ENCODE data around the gene B9D2.
"Not testable (repeated sequence)": the region's sequence is repeated elsewhere in the genome, so short reads cannot be mapped to it uniquely, and the experiment has no call there.

Gene B9D2, protein sequence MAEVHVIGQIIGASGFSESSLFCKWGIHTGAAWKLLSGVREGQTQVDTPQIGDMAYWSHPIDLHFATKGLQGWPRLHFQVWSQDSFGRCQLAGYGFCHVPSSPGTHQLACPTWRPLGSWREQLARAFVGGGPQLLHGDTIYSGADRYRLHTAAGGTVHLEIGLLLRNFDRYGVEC

DNA sequence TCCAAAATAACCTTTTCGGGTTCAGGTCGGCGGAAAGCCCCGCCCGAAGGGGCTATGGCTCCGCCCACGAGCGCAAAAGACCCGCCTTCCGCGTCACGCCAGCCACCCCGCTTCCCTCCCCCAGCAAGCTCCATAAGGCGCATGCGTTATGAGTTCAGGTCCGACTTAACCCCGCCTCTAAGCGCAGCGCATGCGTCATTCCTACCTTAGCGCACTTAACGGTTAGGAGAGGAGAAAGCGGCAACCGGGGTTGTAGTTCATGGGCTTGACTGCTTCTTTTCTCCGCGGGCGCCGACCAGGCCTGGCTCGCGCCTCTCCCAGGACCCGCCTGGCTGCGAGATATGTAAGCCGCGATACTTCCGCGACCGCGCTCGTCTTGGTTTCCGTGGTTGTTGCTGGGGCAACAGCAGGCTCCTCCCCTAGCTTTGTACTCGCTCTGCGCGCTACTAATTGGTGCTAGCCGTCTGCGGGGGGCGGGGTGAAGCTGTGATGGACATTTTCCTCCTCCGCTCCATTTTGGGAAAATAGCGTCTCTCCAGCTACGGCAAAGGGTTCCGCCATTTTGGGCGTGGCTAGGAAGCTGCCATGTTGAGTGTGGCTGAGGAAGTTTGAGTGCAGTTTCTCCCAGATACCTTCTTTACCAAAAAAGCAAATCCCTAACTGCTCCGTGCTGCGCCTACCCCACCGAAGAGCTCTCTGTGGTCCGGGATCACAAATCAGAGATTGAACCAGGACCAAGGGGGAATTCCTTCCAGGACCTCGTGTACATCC is at the start of gene B9D2:
Gene B9D2, minus strand, starts transcription at position 397 of the 771 bp plus-strand sequence. CDS start 630 bp downstream, outside the sequence.
- peak; percentile 99 for DNase-seq

DNA sequence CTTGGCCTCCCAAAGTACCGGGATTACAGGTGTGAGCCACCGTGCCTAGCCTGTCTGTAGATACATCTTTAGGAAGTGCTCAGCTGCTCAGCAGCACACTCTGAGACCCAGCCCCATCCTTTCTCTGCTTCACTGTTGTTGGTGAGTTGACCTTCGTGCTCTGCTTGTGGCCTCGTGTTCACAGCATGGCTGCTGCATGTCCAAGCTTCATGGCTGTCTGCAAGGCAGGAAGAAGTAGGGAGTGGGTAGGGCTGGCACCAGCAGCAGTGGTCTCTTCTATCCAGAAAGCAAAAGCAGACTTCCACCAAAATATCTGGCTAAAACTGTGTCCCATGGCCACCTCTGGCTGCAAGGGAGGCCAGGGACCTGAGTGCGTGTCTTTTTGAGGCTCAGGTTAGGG is 49.0 kb upstream of the B9D2 start:
- DNase-seq, result no peak

DNA sequence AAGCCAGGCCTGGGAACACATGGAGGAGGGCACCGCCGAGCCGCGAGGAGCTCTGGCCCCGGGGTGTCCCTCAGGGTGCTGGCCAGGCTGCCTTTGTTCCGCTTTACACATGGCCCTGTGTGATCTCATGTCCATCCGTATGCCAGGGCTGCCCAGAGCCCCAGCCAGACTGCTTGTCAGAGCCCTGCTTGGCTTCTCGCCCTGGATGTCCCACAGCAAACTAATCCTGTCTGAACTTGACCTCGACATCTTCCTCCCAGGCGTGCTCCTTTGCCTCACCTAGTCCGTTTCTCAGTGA is 48.0 kb upstream of the B9D2 start:
- DNase-seq, result no peak

DNA sequence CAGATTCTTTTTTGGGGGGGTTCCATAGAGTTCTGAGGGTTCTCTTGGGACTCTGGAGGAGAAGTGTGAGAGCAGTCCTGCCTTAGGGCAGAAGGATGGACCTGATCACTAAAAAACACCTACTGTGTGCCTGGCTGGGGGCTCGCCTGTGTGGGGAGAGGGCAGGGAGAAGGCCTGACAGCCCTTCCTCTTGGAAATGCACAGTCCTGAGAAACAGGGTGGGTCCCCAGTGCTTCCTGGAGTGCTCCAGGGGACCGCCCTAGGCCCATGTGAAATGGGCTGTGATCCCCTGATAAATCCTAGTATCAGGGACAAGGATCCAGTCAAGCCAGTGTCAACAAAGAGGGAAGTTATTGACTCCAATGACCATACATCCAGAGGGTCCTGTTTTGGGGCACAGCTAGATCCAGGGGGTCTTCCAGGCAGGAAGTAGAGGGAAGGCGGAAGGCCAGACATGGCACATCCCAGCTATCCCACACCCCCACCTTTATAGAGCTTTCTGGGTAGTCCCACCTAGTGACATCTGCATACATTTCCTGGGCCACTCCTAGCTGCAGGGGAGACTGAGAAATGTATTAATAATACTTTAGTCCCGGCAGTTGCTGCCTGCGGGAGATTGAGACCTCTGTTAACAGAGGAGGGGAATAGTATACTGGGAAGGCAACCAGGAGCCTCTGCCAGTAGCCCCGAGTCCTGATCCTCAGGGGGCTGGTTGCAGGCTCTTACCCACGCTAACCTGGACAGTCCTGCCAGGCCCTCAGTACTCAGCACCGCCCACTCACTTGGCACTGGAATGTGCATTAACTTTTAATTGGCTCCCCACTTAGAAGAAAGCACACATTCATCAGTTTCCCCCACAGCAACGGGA is 47.4 kb upstream of the B9D2 start:
- DNase-seq, result no peak

DNA sequence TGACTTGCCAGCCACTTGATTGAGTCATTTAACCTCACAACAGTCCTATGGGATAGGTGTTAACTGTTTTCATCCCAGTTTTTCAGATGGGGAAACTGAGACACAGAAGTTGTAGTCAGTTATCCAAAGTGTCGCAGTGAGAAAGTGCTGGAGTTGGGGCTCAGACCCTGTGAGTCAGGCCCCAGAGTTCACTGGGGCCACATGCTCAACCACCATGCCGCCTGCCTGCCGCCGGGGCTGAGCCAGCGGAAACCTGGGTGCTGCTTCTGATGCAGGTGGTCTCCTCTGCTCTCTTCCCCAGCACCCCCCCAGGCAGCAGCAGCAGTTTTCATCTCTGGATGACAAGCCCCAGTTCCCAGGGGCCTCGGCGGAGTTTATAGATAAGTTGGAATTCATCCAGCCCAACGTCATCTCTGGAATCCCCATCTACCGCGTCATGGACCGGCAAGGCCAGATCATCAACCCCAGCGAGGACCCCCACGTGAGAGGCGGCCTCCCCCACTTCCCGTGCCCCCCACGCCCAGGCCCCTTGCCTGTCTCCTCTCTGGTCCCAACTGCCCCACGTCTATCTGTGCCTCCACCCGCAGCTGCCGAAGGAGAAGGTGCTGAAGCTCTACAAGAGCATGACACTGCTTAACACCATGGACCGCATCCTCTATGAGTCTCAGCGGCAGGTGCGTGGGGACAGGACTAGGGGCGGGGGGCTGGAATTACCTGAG is 46.5 kb upstream of the B9D2 start:
- no peak for DNase-seq

DNA sequence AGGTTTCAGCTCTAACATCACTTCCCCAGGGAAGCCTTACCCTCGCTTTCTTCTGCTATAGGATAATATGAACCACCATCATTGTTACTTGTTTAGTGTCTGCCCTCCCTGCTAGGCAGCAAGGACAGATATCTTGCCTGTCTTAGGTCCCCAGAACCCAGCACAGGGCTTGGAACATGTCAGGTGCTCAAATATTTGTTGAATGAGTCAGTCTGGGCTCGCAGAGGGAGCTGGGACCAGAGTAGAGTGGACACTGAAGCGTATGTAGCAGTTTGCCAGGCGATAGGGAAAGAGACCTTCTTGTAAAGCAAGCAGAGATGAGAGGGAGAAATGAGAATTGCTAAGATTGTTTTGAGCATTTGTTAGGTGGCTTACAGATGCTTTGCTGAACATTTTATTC is 45.3 kb upstream of the B9D2 start:
- no peak for DNase-seq

DNA sequence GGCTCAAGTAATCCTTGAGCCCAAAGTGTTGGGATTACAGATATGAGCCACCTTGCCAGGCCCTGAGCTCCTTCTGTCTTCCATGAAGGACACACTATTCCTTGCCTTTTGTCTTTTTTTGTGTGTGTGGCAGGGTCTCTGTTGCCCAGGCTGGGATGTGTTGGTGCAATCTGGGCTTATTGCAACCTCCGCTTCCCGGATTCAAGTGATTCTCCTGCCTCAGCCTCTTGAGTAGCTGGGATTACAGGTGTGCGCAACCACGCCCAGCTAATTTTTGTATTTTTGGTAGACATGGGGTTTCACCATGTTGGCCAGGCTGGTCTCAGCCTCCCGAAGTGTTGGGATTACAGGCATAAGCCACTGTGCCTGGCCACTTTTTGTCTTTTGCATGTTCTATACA is 44.9 kb upstream of the B9D2 start:
- not testable (repeated sequence) for DNase-seq

DNA sequence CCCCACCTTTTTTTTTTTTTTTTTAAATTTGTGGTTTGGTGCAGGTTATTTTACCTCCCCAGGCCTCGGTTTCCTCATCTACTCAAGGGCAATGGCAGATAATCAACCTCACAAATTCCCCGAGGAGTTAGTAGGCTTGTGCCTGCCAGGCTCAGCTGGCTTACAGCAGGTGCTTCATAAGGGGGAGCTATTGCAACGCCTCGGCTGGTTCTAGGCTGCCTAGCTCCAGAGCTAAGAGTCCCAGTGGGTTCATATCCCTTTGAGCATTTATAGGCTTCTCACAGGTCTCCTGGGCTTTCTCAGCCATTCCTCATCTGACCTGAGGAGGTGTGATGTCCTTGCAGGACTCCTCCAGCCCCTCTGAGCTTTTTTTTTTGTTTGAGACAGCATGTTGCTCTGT is 44.3 kb upstream of the B9D2 start:
- DNase-seq, result no peak

DNA sequence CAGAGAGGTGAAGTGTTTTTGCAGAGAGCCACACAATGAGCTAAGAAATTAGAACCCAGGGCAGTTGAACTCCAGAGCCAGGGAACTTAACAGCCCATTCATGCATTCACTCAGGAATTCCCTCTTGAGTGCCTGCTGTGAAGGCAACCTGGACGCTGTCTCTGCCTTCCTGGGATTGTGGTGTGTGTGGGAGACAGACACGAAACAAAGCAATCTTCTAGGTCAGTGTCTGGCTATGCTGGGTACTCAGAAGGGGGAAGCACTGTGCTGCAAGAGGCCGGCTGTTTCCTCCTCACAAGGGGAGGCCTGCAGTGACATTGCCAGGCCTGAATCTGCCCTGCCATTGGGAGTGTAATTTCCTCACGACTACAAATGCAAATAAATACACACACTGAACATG is 43.3 kb upstream of the B9D2 start:
- DNase-seq, result no peak

DNA sequence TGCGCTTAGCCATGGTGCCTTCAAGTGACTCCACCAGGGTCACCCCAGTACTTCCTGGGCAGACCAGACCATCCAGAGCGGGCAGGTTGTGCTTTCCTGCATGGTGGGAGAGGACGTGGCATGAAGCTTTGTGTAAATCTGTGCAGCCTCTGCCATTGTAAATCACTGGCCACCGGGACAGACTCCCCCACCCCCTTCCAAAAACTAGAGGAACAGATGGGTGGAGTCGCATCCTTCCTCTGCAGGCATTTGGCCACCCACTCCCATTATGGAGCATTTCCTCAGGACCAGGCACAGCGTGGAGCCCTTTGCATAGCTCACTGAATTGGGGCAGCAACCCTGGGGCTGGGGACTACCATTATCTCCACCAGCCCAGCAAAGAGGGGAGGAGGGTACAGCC is 41.8 kb upstream of the B9D2 start:
- no peak for DNase-seq

DNA sequence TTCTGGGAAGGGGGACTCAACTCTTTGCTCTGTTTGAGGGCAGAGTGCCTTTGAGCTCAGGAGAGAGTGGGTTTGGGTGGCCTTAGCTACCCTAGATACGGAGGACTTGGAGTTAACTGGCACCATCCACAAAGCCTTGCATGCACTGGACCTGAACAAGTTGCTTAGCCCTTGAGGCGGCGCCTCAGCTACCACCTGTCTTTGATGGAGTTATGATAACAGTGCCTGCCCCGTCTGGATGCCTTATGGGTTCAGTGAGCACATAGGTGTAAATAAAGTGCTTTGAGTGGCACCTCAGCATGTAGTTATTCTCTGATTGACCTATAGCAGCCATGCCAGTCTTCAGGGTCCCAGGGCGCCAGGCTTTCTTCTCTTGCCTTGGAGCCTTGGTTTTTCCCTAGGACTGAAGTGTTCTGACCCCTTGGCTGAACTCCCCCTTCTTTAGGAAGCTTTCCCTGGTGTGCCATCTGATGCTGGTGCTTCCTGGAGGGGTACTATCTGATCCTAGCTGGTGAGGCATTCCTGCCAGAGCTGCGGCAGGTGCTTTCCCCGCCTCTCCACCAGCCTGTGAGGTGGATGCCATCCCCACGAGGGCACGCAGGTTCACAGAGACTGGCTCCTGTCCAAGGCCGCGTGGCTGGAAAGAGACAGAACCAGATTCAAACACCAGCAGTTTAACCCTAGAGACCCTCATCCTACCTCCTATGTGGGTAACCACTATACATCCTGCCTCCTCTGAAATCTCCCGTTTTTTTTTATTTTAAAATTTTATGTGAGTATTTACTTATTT is 39.4 kb upstream of the B9D2 start:
- DNase-seq, result no peak

DNA sequence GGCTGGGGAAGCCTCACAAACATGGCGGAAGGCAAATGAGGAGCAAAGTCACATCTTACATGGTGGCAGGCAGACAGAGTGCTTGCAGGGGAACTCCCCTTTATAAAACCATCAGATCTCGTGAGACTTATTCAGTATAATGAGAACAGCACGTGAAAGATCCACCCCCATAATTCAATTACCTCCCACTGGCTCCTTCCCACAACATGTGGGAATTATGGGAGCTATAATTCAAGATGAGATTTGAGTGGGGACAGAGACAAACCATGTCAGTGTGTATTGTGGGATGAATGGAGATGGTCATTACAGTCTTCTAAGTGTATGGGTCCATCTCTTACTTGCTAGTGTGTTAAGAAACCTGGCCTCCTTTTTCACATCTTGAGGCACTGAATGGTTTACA is 38.1 kb upstream of the B9D2 start:
- no peak for DNase-seq

DNA sequence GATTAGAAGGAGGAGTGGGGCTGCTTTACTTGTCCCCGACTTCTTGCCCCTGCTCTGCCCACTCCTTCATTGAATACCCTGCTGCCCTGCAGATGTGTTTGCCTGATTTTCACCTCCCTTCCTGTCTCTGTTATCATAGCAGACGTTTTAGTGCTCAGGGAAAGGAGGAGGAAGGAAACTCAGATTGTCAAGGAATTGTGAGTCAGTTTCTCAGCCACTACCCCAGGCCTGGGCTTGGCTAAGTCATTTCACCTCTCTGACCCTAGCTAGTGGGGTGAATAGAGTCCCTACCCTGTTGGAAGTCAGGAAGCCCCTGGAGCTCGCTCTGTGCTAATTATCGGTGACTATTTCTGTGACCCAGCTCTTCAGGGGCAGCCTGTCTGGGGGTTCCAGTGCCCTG is 37.5 kb upstream of the B9D2 start:
- DNase-seq, result no peak

DNA sequence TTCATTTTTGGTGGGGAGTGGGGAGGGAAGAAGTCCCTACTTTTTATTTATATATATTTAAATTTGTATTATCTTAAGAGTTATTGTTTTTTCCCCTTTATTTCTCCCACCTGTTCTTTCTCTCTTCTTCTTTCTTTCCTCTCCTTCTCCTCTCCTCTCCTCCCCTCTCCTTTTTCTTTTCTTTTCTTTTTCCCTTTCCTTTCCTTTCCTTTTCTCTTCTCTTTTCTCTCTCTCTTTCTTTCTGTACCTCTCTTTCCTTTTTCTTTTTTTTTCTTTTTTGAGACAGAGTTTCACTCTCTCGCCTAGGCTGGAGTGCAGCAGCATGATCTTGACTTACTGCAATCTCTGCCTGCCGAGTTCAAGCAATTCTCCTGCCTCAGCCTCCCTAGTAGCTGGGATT is 35.6 kb upstream of the B9D2 start:
- DNase-seq, result no peak

DNA sequence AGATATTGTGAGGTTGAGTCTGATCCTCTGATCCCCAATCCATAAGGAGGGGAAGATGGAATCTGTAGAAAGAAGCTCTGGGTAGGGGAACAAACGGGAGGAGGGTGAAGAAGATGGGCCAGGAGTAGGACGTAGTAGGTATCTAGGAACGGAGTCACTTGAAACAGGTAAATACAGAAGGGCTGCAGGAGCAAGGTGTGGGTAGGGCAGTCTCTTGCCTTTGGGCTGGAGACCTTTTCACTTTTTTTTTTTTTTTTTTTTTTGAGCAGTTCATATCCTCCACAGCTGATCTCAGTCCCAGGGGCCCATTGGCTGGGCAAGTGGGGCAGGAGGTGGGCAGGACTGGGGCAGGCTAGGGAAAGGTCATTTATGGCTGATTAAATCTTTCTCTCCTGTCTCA is 35.1 kb upstream of the B9D2 start:
- DNase-seq, result no peak

DNA sequence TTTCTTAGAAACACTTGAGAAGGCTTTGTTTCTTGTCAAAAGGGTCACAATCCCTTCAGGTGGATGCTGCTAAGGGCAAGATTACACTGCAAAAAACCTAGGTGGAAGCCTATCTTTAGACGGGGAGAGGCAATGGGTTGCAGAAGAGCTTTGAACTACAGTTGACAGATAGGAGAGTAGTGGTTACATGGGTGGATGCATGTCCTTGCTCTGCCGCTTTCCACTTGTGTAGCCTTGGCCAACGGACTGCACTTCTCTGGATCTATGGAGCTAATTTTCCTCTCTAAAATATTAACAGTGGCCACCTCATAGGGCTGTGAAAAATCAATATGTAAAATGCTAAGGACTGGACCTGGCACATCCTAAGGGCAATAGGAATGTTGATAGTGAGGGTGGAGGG is 34.6 kb upstream of the B9D2 start:
- DNase-seq, result no peak

DNA sequence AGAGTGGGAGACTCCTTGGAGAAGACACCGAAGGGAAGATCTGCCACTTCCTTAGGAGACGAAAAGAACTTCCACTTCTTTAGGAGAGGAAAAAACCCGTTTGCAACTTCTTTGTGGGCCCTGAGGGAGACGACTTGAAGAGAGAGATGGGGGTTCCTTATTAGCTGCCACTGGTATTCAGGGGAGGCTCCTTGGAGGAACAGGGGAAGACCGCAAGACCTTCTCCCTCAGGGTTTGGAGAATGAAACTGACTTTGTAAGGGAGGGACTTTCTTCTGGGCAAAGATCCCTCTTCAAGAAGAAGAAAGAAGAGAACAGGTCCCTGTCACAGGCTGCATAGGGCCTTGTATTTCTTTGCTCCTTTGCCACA is 34.1 kb upstream of the B9D2 start:
- DNase-seq, result no peak

DNA sequence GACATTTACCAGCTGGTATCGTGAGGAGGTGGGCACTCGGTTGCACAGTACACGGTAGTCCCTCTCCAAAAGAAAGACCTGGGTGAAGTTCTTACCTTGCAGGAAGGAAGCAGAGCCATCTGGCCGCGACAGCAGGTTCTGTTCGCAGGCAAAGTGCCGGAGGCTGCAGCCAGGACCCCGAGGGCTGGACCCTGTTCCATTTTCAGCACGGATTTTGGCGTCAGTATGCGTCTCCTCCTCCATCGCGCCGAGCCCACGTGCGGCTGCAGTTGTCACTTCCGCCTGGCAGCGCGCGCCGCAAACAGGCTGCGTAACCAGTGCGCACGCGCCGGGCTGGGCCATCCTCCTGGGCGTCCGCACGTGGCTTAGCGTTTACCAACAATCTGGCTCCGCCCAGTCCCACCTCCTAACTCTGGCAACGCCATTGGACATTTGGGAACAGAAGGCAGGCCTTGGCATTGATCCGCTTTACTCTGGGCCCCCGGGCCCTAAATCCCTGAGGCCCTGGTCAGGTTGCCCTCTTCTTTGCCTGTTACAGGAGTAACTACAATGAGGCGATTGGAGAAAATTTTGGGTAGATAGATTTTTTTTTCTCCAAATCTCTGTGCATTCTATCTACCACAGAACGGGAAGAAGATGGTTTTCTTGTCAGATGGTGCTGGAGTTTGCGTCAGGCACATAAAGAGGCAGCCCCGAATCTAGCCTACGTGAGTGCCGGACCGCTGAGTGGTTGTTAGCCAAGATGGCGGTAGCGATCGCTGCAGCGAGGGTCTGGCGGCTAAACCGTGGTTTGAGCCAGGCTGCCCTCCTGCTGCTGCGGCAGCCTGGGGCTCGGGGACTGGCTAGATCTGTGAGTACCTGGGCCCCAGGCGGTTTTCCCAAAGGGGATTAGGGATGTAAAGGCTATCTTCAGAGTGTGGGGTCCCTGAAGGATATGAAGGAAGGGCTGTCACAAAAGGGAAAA is 33.4 kb upstream of the B9D2 start, which contains the start of the genes BCKDHA and EXOSC5:
Gene BCKDHA, plus strand, starts transcription at position 733 of the 964 bp plus-strand sequence. Its CDS starts 10 bp downstream, at position 743.
Gene EXOSC5, minus strand, starts transcription at position 274 of the 964 bp plus-strand sequence. Its CDS starts 31 bp downstream, at position 243.
- DNase-seq, result peak; percentile 100

DNA sequence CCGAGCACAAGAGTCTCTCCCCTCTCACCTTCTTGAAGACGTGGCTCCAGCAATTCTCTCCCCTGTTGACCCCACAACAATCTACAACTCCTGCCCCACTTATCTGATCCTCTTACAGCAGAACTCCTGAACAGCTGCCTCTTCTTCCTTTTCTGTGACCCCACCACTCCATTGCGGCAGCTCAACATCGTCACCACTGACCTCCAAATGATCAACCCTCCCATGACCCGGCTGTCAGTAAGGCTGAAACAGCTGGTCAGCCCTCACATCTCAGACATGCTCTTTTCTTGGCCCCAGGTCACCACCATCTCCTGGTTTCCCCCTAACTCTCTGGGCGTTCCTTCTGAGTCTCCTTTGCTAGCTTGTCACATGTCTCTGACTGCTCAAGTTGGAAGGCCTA is 31.4 kb upstream of the B9D2 start:
- no peak for DNase-seq

DNA sequence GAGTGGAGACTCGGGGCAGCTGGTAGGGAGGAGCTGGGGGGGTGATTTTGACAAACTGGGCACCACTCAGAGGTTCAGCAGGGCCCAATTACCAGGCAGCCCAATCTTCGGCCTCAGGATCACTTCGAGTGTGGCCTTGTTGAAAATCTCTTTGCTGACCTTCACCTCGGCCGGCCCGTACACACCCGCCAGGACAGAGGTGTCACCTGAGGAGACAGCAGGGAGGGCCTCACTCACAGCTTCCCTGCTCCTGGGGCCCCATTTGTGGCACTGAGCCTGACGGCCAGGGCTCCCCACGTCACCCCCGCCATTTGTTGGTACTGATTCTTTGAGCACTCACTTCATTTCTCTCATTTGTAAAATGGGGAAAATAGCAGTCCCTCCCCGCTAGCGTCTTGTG is 28.8 kb upstream of the B9D2 start:
- DNase-seq, result no peak

DNA sequence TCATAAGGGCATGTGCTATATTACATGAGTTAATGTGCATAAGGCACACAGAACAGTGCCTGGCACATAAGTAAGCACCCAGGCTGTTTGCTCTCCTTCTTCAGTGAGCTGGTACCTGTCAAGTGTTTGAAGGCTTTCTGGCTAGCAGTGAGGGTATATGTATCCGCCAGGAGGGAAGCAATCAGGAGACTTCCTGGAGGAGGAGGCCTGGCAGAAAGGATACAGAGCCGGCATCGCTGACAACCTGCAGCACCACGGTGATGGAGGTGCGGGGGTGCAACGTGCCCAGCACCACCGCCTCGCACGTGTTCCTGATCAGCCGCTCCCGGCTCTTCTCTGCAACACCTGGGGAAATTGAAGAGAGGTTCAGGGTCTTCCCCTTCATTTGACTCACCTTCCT is 27.7 kb upstream of the B9D2 start:
- no peak for DNase-seq

Data from CD4-positive, alpha-beta T cell treated with Interleukin-4 for 1 hour (primary cell).